Trophoblast cell (in vitro differentiated cells and primary cell): ENCODE data around the gene RAB35.

Source experiments
- DNase-seq, 2 donors: peaks; one replicate each; pipeline ENCODE4 v3.0.0-alpha.2; 2016
- H2AFZ ChIP-seq: 2 replicates; pipeline ENCODE4 v1.6.1; 2013; ENCODE audit warnings: low read length, moderate library complexity, mild to moderate bottlenecking; ENCODE audit not compliant: insufficient read depth, poor library complexity
- H2AK5ac ChIP-seq: 2 replicates; pipeline ENCODE4 v1.6.1; 2013; ENCODE audit warnings: mild to moderate bottlenecking, low read length
- H2BK120ac ChIP-seq: 2 replicates; pipeline ENCODE4 v1.6.1; 2013; ENCODE audit warnings: low read length, mild to moderate bottlenecking, moderate library complexity; ENCODE audit not compliant: insufficient read depth, poor library complexity
- H2BK12ac ChIP-seq: 2 replicates; pipeline ENCODE4 v1.6.1; 2013; ENCODE audit warnings: mild to moderate bottlenecking, low read length, moderate library complexity
- H2BK5ac ChIP-seq: 2 replicates; pipeline ENCODE4 v1.6.1; 2013; ENCODE audit warnings: low read length, low read depth, moderate library complexity, mild to moderate bottlenecking; ENCODE audit not compliant: poor library complexity
- H3K14ac ChIP-seq: 2 replicates; pipeline ENCODE4 v1.6.1; 2013; ENCODE audit warnings: mild to moderate bottlenecking, low read length
- H3K18ac ChIP-seq: 2 replicates; pipeline ENCODE4 v1.6.1; 2013; ENCODE audit warnings: mild to moderate bottlenecking, low read length
- H3K23ac ChIP-seq: 2 replicates; pipeline ENCODE4 v1.6.1; 2013; ENCODE audit warnings: low read length
- H3K27ac ChIP-seq: 2 replicates; pipeline ENCODE4 v1.5.1; 2013; ENCODE audit warnings: low read depth, mild to moderate bottlenecking, inconsistent platforms, low read length, moderate library complexity
- H3K27me3 ChIP-seq: 2 replicates; pipeline ENCODE4 v1.6.1; 2013; ENCODE audit warnings: inconsistent platforms, mild to moderate bottlenecking, low read length, moderate library complexity; ENCODE audit not compliant: insufficient read depth
- H3K36me3 ChIP-seq, 2 experiments: 1 replicate in 1 of 2; 2 replicates in 1 of 2; pipeline ENCODE4 v1.6.1; 2013; ENCODE audit warnings: low read length in 2 of 2, mild to moderate bottlenecking in 2 of 2, moderate library complexity in 1 of 2; ENCODE audit not compliant: insufficient read depth in 2 of 2, control insufficient read depth in 1 of 2
- H3K4ac ChIP-seq: 2 replicates; pipeline ENCODE4 v1.6.1; 2013; ENCODE audit warnings: low read depth, mild to moderate bottlenecking, low read length, moderate library complexity
- H3K4me1 ChIP-seq, 2 experiments: 1 replicate in 1 of 2; 2 replicates in 1 of 2; pipeline ENCODE4 v1.6.1; 2013; ENCODE audit warnings: low read length in 2 of 2, mild to moderate bottlenecking in 2 of 2, moderate library complexity in 1 of 2; ENCODE audit not compliant: insufficient read depth in 2 of 2, control insufficient read depth in 1 of 2
- H3K4me2 ChIP-seq: 2 replicates; pipeline ENCODE4 v1.6.1; 2013; ENCODE audit warnings: inconsistent platforms, mild to moderate bottlenecking, low read length, moderate library complexity
- H3K4me3 ChIP-seq: 2 replicates; pipeline ENCODE4 v1.5.1; 2013; ENCODE audit warnings: mild to moderate bottlenecking, low read depth, low read length, inconsistent platforms
- H3K79me1 ChIP-seq: one replicate; pipeline ENCODE4 v1.6.1; 2013; ENCODE audit warnings: low read length
- H3K79me2 ChIP-seq: 2 replicates; pipeline ENCODE4 v1.6.1; 2013; ENCODE audit warnings: low read length, mild to moderate bottlenecking; ENCODE audit not compliant: control insufficient read depth, insufficient read depth, poor library complexity
- H3K9ac ChIP-seq: 2 replicates; pipeline ENCODE4 v1.6.1; 2013; ENCODE audit warnings: mild to moderate bottlenecking, low read length
- H3K9me3 ChIP-seq: 2 replicates; pipeline ENCODE4 v1.6.1; 2013; ENCODE audit warnings: low read depth, mild to moderate bottlenecking, control low read depth, inconsistent platforms, low read length; ENCODE audit not compliant: insufficient read depth
- H4K12ac ChIP-seq: 2 replicates; pipeline ENCODE4 v1.6.1; 2013; ENCODE audit warnings: low read depth, mild to moderate bottlenecking, low read length, moderate library complexity
- H4K8ac ChIP-seq: 2 replicates; pipeline ENCODE4 v1.6.1; 2013; ENCODE audit warnings: low read depth, mild to moderate bottlenecking, low read length, moderate library complexity
- H4K91ac ChIP-seq: one replicate; pipeline ENCODE4 v1.6.1; 2013; ENCODE audit warnings: low read depth, mild to moderate bottlenecking, low read length, moderate library complexity
- WGBS: extraction: QIAGEN DNeasy Blood & Tissue Kit; methylation state at CpG from one replicate; pipeline ENCODE4 v1.1.7; 2013; ENCODE audit warnings: missing lambda C conversion rate; ENCODE audit not compliant: insufficient read length, insufficient coverage; ENCODE audit errors: extremely low coverage; 5-methylcytosine and 5-hydroxymethylcytosine counted together

Gene RAB35

DNA sequence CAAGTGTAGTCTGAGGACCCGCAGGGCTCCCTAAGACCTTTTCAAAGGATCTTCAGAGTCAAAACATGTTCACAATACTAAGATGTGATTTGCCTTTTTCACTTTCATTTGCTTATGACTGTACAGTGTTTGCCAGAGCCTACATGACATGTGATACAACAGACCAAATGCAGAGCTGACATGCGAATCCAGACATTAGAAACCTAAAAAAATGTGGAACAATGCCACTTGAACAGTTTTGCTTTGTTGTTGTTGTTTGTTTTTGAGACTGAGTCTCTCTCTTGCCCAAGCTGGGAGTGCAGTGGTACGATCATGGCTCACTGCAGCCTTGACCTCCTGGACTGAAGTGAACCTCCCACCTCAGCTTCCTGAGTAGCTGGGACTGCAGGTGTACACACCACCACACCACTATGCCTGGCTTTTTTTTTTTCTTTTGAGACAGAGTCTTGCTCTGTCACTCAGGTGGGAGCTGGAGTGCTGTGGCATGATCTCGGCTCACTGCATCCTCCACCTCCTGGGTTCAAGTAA is 5.3 kb upstream of the RAB35 start:
- H3K4ac ChIP-seq, result no peak overlapping the region
- H3K9me3 ChIP-seq, result no peaks in the 10 kb centered on the region
- H3K9ac ChIP-seq, result no peak overlapping the region
- H3K79me1 ChIP-seq, result peaks cover 6% of the 10 kb centered on the region
- no peak overlapping the region for H4K91ac ChIP-seq
- no peak overlapping the region for H2AK5ac ChIP-seq
- no CpG with 5 or more reads among the region's 4 CpGs for WGBS
- H3K27me3 ChIP-seq, result no peaks in the 10 kb centered on the region
- no peak overlapping the region for H4K8ac ChIP-seq
- peaks cover 6% of the 10 kb centered on the region for H3K79me2 ChIP-seq
- H3K4me3 ChIP-seq, result no peak overlapping the region
- DNase-seq, result no peak
- H3K18ac ChIP-seq, result no peak overlapping the region
- H3K36me3 ChIP-seq, result peaks cover 3 to 7% of the 10 kb centered on the region in 2 experiments
- H3K27ac ChIP-seq, result no peak overlapping the region
- H4K12ac ChIP-seq, result no peak overlapping the region
- no peak overlapping the region for H3K4me2 ChIP-seq
- H3K14ac ChIP-seq, result no peak overlapping the region
- H2BK120ac ChIP-seq, result no peak overlapping the region
- H3K23ac ChIP-seq, result no peak overlapping the region
- H2BK5ac ChIP-seq, result no peak overlapping the region
- H3K4me1 ChIP-seq, result peaks cover 9 to 10% of the 10 kb centered on the region in 2 experiments
- H2BK12ac ChIP-seq, result no peak overlapping the region
- no peak overlapping the region for H2AFZ ChIP-seq

DNA sequence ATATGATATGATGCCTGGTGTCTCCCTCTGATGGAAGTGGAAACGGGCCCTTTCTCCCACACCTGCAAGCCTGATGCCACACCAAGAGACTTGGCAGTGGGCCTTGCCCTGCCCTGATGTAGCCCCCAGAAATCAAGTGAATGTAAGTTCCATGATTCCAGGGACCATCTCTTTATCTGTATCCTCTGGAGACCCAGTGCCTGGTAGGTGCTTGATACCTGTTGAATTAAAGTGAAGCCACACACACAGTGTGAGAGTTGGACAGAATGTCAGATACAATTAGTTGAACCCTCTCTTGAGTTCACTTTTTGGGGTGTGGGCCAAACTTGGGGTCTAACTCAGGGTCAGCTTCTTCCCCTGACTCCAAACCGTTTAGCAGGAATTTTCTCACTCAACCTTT is 4.8 kb upstream of the RAB35 start:
- H4K91ac ChIP-seq, result no peak overlapping the region
- DNase-seq, result no peak
- H3K9me3 ChIP-seq, result no peaks in the 10 kb centered on the region
- no peak overlapping the region for H3K9ac ChIP-seq
- H2AFZ ChIP-seq, result no peak overlapping the region
- H3K79me2 ChIP-seq, result peaks cover 6% of the 10 kb centered on the region
- no peak overlapping the region for H2BK120ac ChIP-seq
- no CpG with 5 or more reads among the region's 2 CpGs for WGBS
- no peak overlapping the region for H4K12ac ChIP-seq
- H3K18ac ChIP-seq, result no peak overlapping the region
- H3K4me2 ChIP-seq, result no peak overlapping the region
- H2AK5ac ChIP-seq, result no peak overlapping the region
- H3K14ac ChIP-seq, result no peak overlapping the region
- H2BK12ac ChIP-seq, result no peak overlapping the region
- H3K4me3 ChIP-seq, result no peak overlapping the region
- no peak overlapping the region for H2BK5ac ChIP-seq
- H3K27ac ChIP-seq, result no peak overlapping the region
- peaks cover 7% of the 10 kb centered on the region for H3K79me1 ChIP-seq
- no peak overlapping the region for H3K23ac ChIP-seq
- no peak overlapping the region for H3K4ac ChIP-seq
- peaks cover 3 to 4% of the 10 kb centered on the region in 2 experiments for H3K36me3 ChIP-seq
- no peak overlapping the region for H4K8ac ChIP-seq
- peaks cover 9 to 10% of the 10 kb centered on the region in 2 experiments for H3K4me1 ChIP-seq
- no peaks in the 10 kb centered on the region for H3K27me3 ChIP-seq

DNA sequence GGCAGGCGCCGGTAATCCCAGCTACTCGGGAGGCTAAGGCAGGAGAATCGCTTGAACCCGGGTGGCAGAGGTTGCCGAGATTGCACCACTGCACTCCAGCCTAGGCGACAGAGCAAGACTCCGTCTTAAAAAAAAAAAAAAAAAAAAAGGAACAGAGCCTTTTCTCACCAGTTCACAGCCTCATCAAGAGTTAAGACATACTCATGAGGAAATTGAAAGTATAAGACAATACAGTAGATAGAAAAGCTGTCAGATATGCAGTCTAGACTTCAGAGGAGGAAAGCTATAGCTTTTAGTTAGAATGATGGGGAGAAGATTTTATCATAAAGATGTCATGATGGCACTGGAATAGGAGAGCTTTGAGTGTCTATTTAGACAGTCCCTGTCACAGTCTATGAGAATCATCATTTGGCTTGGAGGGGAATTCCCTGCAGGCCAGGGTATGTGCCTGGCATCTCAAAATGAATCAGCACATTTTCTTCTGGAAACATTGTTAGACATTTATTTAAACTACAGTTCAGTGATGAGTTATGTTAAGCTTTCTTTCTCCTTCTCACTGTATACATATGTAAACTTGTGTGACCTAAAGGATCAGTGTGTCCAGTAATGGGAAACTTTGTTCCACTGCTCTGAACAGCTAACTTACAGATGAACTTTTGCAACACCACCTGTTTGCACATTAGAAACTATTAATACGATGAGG is 2.9 kb upstream of the RAB35 start:
- Histone ChIP-seq H3K27ac (no peak overlapping the region), H4K12ac (no peak overlapping the region), H3K79me2 (peaks cover 19% of the 10 kb centered on the region), H3K4ac (no peak overlapping the region), H2BK120ac (no peak overlapping the region), H3K4me3 (no peak overlapping the region), H3K9ac (no peak overlapping the region), H4K91ac (no peak overlapping the region), H2AFZ (no peak overlapping the region), H2BK5ac (no peak overlapping the region), H3K36me3 (peaks cover 3 to 4% of the 10 kb centered on the region in 2 experiments), H3K23ac (no peak overlapping the region), H3K18ac (no peak overlapping the region), H3K4me2 (no peak overlapping the region), H2AK5ac (no peak overlapping the region), H3K27me3 (no peaks in the 10 kb centered on the region), H3K4me1 (peaks cover 13 to 19% of the 10 kb centered on the region in 2 experiments), H2BK12ac (no peak overlapping the region), H3K14ac (no peak overlapping the region), H4K8ac (no peak overlapping the region), H3K79me1 (peaks cover 9% of the 10 kb centered on the region), H3K9me3 (no peaks in the 10 kb centered on the region)
- DNase-seq, result peak; percentile 35 to 66
- no CpG with 5 or more reads among the region's 9 CpGs for WGBS

DNA sequence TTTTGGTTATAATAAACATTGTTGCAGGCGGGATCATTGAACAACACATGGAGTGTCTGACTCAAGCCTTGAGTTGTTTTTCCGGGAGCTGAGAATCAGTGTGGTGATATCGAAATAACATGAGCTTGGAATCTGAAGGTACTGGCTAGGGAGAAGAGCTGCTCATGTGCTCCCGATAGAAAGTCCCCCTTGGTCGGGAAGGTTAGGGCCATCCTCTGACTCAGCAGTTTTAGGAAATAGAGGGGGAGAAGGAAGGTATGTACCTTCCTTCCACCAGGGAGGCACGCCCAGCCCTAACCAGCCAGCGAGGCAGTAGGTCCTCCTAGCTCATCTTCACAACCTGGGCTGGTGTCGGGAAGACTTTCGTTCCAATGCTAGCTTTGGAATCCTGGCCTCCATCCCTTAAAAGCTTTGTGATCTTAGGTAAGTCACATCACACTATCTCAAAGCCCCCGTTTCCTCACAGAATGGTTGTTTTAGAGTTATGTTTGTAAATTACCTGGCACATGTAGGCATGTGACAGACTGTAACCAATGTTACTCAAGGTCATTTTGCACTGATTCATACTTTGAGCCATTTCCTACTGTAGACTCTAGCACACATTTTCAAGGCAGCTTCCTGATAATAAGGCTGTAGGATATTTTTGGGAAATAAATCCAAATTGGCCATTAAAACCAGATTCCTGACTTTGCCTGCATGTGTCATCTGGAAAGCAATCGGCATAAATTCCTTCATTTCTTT is 1.9 kb upstream of the RAB35 start:
- no peak overlapping the region for H4K12ac ChIP-seq
- H3K23ac ChIP-seq, result peak overlapping the region; percentile 7
- H3K18ac ChIP-seq, result peak overlapping the region; percentile 5
- peaks cover 9% of the 10 kb centered on the region for H3K79me1 ChIP-seq
- H3K27me3 ChIP-seq, result no peaks in the 10 kb centered on the region
- H3K36me3 ChIP-seq, result peaks cover 10% of the 10 kb centered on the region in 2 experiments
- peak overlapping the region; percentile 2 for H2AK5ac ChIP-seq
- no peak overlapping the region for H3K4ac ChIP-seq
- peak overlapping the region; percentile 2 for H3K27ac ChIP-seq
- peak in 1 of 2 donors; percentile 9 for DNase-seq
- H2AFZ ChIP-seq, result no peak overlapping the region
- no peak overlapping the region for H3K4me3 ChIP-seq
- no peak overlapping the region for H2BK5ac ChIP-seq
- no peak overlapping the region for H2BK12ac ChIP-seq
- peaks cover 24% of the 10 kb centered on the region for H3K79me2 ChIP-seq
- peaks cover 13 to 18% of the 10 kb centered on the region in 2 experiments for H3K4me1 ChIP-seq
- H3K14ac ChIP-seq, result no peak overlapping the region
- H3K4me2 ChIP-seq, result peak overlapping the region; percentile 58
- no CpG with 5 or more reads among the region's 11 CpGs for WGBS
- H4K8ac ChIP-seq, result no peak overlapping the region
- no peaks in the 10 kb centered on the region for H3K9me3 ChIP-seq
- H2BK120ac ChIP-seq, result no peak overlapping the region
- H3K9ac ChIP-seq, result peak overlapping the region; percentile 8
- H4K91ac ChIP-seq, result no peak overlapping the region
